GM23338 (cell line): Measurements from ENCODE around the gene FCN2. TPM values are rescaled to one million over a fixed set of nuclear protein-coding genes. Genes with fewer than 3 reads are reported as not detected.

Experiments used
- ATAC-seq: fragments of 200-7000 bp; cut with Tn5 transposase; 3 replicates; pipeline ENCODE4 v1.9.1; 2020
- DNase-seq: peaks from one replicate; pipeline ENCODE4 v3.0.0-alpha.2; 2015; ENCODE audit warnings: low spot score
- H2AFZ ChIP-seq: fragments of 200-600 bp; sonication (generic); 2 replicates; pipeline ENCODE4 v1.8.0; 2016; ENCODE audit warnings: antibody characterized with exemption, mild to moderate bottlenecking, moderate library complexity
- H3F3A ChIP-seq: fragments of 200-600 bp; sonication (generic); replicated peaks from 2 replicates; pipeline ENCODE4 v1.8.0; 2017; ENCODE audit warnings: antibody characterized with exemption, mixed run types, low read depth
- H3K27ac ChIP-seq: fragments of 200-600 bp; sonication (generic); 2 replicates; pipeline ENCODE4 v1.6.1; 2016; ENCODE audit warnings: low read depth
- H3K27me3 ChIP-seq: fragments of 200-600 bp; sonication (generic); 2 replicates; pipeline ENCODE4 v1.8.0; 2016; ENCODE audit warnings: mild to moderate bottlenecking, mixed run types, moderate library complexity; ENCODE audit not compliant: insufficient read depth
- H3K36me3 ChIP-seq: fragments of 200-600 bp; sonication (generic); 2 replicates; pipeline ENCODE4 v1.8.0; 2016; ENCODE audit warnings: mild to moderate bottlenecking; ENCODE audit not compliant: insufficient read depth
- H3K4me1 ChIP-seq: fragments of 200-600 bp; sonication (generic); 2 replicates; pipeline ENCODE4 v1.8.0; 2016; ENCODE audit warnings: mild to moderate bottlenecking, moderate library complexity; ENCODE audit not compliant: insufficient read depth
- H3K4me2 ChIP-seq: fragments of 200-600 bp; sonication (generic); 2 replicates; pipeline ENCODE4 v1.7.1; 2017; ENCODE audit warnings: mixed run types
- H3K4me3 ChIP-seq: fragments of 200-600 bp; sonication (generic); 2 replicates; pipeline ENCODE4 v1.6.1; 2016; ENCODE audit warnings: mixed run types
- H3K79me2 ChIP-seq: fragments of 200-600 bp; sonication (generic); replicated peaks from 2 replicates; pipeline ENCODE4 v1.8.0; 2017; ENCODE audit warnings: mild to moderate bottlenecking; ENCODE audit not compliant: insufficient read depth
- H3K9me2 ChIP-seq: fragments of 200-600 bp; sonication (generic); 2 replicates; pipeline ENCODE4 v1.8.0; 2017; ENCODE audit not compliant: insufficient read depth
- H4K20me1 ChIP-seq: fragments of 200-600 bp; sonication (generic); replicated peaks from 2 replicates; pipeline ENCODE4 v1.8.0; 2017; ENCODE audit warnings: mild to moderate bottlenecking; ENCODE audit not compliant: insufficient read depth
- H3K27ac Mint-ChIP-seq: 2 replicates; pipeline ENCODE4 v1.8.0; 2020; ENCODE audit warnings: inconsistent platforms, mild to moderate bottlenecking, moderate library complexity, mixed read lengths
- H3K27me3 Mint-ChIP-seq: 3 replicates; pipeline ENCODE4 v1.8.0; 2022; ENCODE audit warnings: low read depth, mild to moderate bottlenecking, moderate library complexity, mixed read lengths, inconsistent platforms; ENCODE audit not compliant: insufficient read depth, poor library complexity
- H3K36me3 Mint-ChIP-seq: 3 replicates; pipeline ENCODE4 v1.8.0; 2021; ENCODE audit warnings: low read depth, mild to moderate bottlenecking, inconsistent platforms, moderate library complexity, mixed read lengths
- H3K4me1 Mint-ChIP-seq: 3 replicates; pipeline ENCODE4 v1.8.0; 2020; ENCODE audit warnings: mild to moderate bottlenecking, inconsistent platforms, mixed read lengths
- H3K4me3 Mint-ChIP-seq: 3 replicates; pipeline ENCODE4 v1.8.0; 2021; ENCODE audit warnings: moderate library complexity, mild to moderate bottlenecking, inconsistent platforms, mixed read lengths
- H3K9me3 Mint-ChIP-seq: 3 replicates; pipeline ENCODE4 v1.8.0; 2020; ENCODE audit warnings: moderate library complexity, mild to moderate bottlenecking, inconsistent platforms, mixed read lengths
- CREB1 ChIP-seq: fragments of 250-450 bp; sonication (Bioruptor Pico); IDR thresholded peaks from 2 replicates; pipeline ENCODE4 v1.5.0; 2020; ENCODE audit warnings: low read depth, mild to moderate bottlenecking, moderate library complexity
- CTCF ChIP-seq, 2 experiments: fragments of 200-600 bp in 1 of 2; sonication (generic) in 1 of 2; conservative IDR thresholded peaks; 2 replicates each; pipeline versions ENCODE4 v1.5.1 to v1.6.1; 2016 to 2017; ENCODE audit warnings: antibody characterized with exemption in 2 of 2, low read depth in 2 of 2, mild to moderate bottlenecking in 2 of 2, moderate library complexity in 1 of 2
- ETS1 ChIP-seq: IDR thresholded peaks from 2 replicates; pipeline ENCODE4 v1.6.1; 2016; ENCODE audit warnings: antibody characterized with exemption
- EZH2 ChIP-seq: fragments of 200-600 bp; sonication (generic); IDR thresholded peaks from one replicate; pipeline ENCODE4 v1.8.0; 2017; ENCODE audit warnings: antibody characterized with exemption, mild to moderate bottlenecking, low read depth; ENCODE audit not compliant: unreplicated experiment
- EZH2phosphoT487 ChIP-seq: fragments of 200-600 bp; sonication (generic); IDR thresholded peaks from one replicate; pipeline ENCODE4 v1.8.1; 2018; ENCODE audit warnings: antibody characterized with exemption; ENCODE audit not compliant: unreplicated experiment
- JUNB ChIP-seq: IDR thresholded peaks from one replicate; pipeline ENCODE4 v1.6.1; 2016; ENCODE audit warnings: antibody characterized with exemption; ENCODE audit not compliant: unreplicated experiment
- NANOG ChIP-seq: IDR thresholded peaks from 2 replicates; pipeline ENCODE4 v1.6.1; 2016; ENCODE audit warnings: antibody characterized with exemption, borderline replicate concordance
- POLR2AphosphoS5 ChIP-seq: IDR thresholded peaks from 2 replicates; pipeline ENCODE4 v1.6.1; 2016; ENCODE audit warnings: antibody characterized with exemption, low read depth
- REST ChIP-seq: IDR thresholded peaks from one replicate; pipeline ENCODE4 v1.6.1; 2018; ENCODE audit warnings: antibody characterized with exemption; ENCODE audit not compliant: unreplicated experiment
- STAT1 ChIP-seq: IDR thresholded peaks from one replicate; pipeline ENCODE4 v1.6.1; 2016; ENCODE audit warnings: antibody characterized with exemption; ENCODE audit not compliant: unreplicated experiment
- ZNF114 ChIP-seq: fragments of 250-450 bp; sonication (Bioruptor Pico); IDR thresholded peaks from 2 replicates; pipeline ENCODE4 v1.5.0; 2020; ENCODE audit warnings: mild to moderate bottlenecking, moderate library complexity
- ZNF331 ChIP-seq: fragments of 250-450 bp; sonication (Bioruptor Pico); IDR thresholded peaks from 2 replicates; pipeline ENCODE4 v1.5.0; 2020; ENCODE audit warnings: low read depth, mild to moderate bottlenecking, moderate library complexity
- ZNF462 ChIP-seq: fragments of 250-450 bp; sonication (Bioruptor Pico); IDR thresholded peaks from 2 replicates; pipeline ENCODE4 v1.5.0; 2020; ENCODE audit warnings: mild to moderate bottlenecking, moderate library complexity
- polyA plus RNA-seq: library from polyadenylated mRNA; unstranded; fragments of >200 nt; fragmentation: Nextera tagmentation; extraction: Ambion mirVana; gene quantifications from 2 replicates; pipeline ENCODE4 v1.2.1, GENCODE V29; 2016
- total RNA-seq: library from RNA; depleted of rRNA; stranded (reverse); fragments of >200 nt; shearing (Covaris generic); gene quantifications from 2 replicates; pipeline ENCODE4 v1.2.3, GENCODE V29; 2014

Gene FCN2
- total and polyA plus RNA-seq, 2 experiments from 2014 or later: not detected

GRCh38 chr9:134923466-134923865 is 42.9 kb downstream of the FCN2 start:
- H3K36me3 ChIP-seq: no peaks in the 10 kb centered on the region
- no peak for TF ChIP-seq NANOG
- no peak for TF ChIP-seq ZNF114
- TF ChIP-seq REST: no peak
- TF ChIP-seq EZH2: no peak
- no peak for TF ChIP-seq ZNF331
- no peak for TF ChIP-seq ZNF462
- TF ChIP-seq CTCF (conservative IDR thresholded peaks at IDR 0.05; ENCODE audit: low read depth in 2 of 2): no peak
- TF ChIP-seq ETS1: no peak
- TF ChIP-seq EZH2phosphoT487: no peak
- TF ChIP-seq STAT1: no peak
- TF ChIP-seq CREB1 (CRISPR knock-in tag): no peak
- no peak for TF ChIP-seq POLR2AphosphoS5
- no peak for TF ChIP-seq JUNB
- no peak overlapping the region for H3K4me2 ChIP-seq
- H3K27me3 ChIP-seq: no peaks in the 10 kb centered on the region
- no peaks in the 10 kb centered on the region for H3K4me1 ChIP-seq
- ATAC-seq (no peak), DNase-seq (no peak)
- Mint-ChIP-seq H3K27me3 (peaks cover 1% of the 10 kb centered on the region), H3K4me1 (no peaks in the 10 kb centered on the region), H3K9me3 (peaks cover 11% of the 10 kb centered on the region), H3K27ac (no peak overlapping the region), H3K36me3 (peaks cover 4% of the 10 kb centered on the region; the same call in 2 of the 3 replicates), H3K4me3 (no peak overlapping the region)
- H3K4me3 ChIP-seq: no peak overlapping the region
- H3K27ac ChIP-seq: no peak overlapping the region
- H3K9me2 ChIP-seq: 0 out of 2 replicates have a peak, but pooled peaks cover 3% of the 10 kb centered on the region
- no peak overlapping the region for H2AFZ ChIP-seq
- H3K79me2 ChIP-seq: no peaks in the 10 kb centered on the region
- H4K20me1 ChIP-seq: no peaks in the 10 kb centered on the region
- H3F3A ChIP-seq: no peaks in the 10 kb centered on the region
